Iris pigment epithelial cell (primary cell): ENCODE results near the gene SGPP2.
A peak's percentile ranks its signal among the peaks of the same experiment; 100 is the strongest.
"Not testable (repeated sequence)": the region's sequence is repeated elsewhere in the genome, so short reads cannot be mapped to it uniquely, and the experiment has no call there.

Experiments
- DNase-seq: peaks from one replicate; pipeline ENCODE4 v3.0.0-alpha.2; 2011; ENCODE audit warnings: low read depth

SGPP2 gene

GRCh38 chr2:222427646-222428301 lies 3.4 kb downstream of the SGPP2 start:
- no peak for DNase-seq

GRCh38 chr2:222430071-222430470 lies 5.7 kb downstream of the SGPP2 start:
- DNase-seq: no peak

GRCh38 chr2:222430681-222431080 lies 6.3 kb downstream of the SGPP2 start:
- DNase-seq: no peak

- DNase-seq: no peak
Measured at GRCh38 chr2:222431869-222432268, 7.5 kb downstream of the SGPP2 start.

- no peak for DNase-seq
Measured at GRCh38 chr2:222433332-222434173, 9.2 kb downstream of the SGPP2 start.

- DNase-seq: no peak
Measured at GRCh38 chr2:222434204-222434603, 9.9 kb downstream of the SGPP2 start.

- not testable (repeated sequence) for DNase-seq
Measured at GRCh38 chr2:222435400-222436039, 11.2 kb downstream of the SGPP2 start.

- DNase-seq: no peak
Measured at GRCh38 chr2:222436040-222436413, 11.7 kb downstream of the SGPP2 start.

- DNase-seq: no peak
Measured at GRCh38 chr2:222439692-222440091, 15.3 kb downstream of the SGPP2 start.

GRCh38 chr2:222440673-222441422 lies 16.5 kb downstream of the SGPP2 start:
- peak; percentile 87 for DNase-seq

GRCh38 chr2:222442665-222443064 lies 18.3 kb downstream of the SGPP2 start:
- DNase-seq: no peak

- DNase-seq: no peak
Measured at GRCh38 chr2:222445227-222445626, 20.9 kb downstream of the SGPP2 start.

GRCh38 chr2:222447131-222447530 lies 22.8 kb downstream of the SGPP2 start:
- no peak for DNase-seq

GRCh38 chr2:222448748-222449181 lies 24.4 kb downstream of the SGPP2 start:
- peak; percentile 80 for DNase-seq

GRCh38 chr2:222450021-222450420 lies 25.7 kb downstream of the SGPP2 start:
- DNase-seq: no peak

GRCh38 chr2:222451224-222451674 lies 26.9 kb downstream of the SGPP2 start:
- DNase-seq: no peak

- no peak for DNase-seq
Measured at GRCh38 chr2:222452422-222452950, 28.1 kb downstream of the SGPP2 start.

GRCh38 chr2:222456479-222457077 lies 32.2 kb downstream of the SGPP2 start:
- no peak for DNase-seq

GRCh38 chr2:222459983-222460382 lies 35.6 kb downstream of the SGPP2 start:
- DNase-seq: no peak

GRCh38 chr2:222465746-222466145 lies 41.4 kb downstream of the SGPP2 start:
- no peak for DNase-seq

- DNase-seq: peak; percentile 17
Measured at GRCh38 chr2:222468346-222468745, 44.0 kb downstream of the SGPP2 start.
